Peyer's patch (tissue), 4 donors: Measurements from ENCODE around the gene ATP7B.

Source experiments
- CTCF ChIP-seq, 6 experiments: fragments of 450-650 bp in 4 of 6; fragments of 200-600 bp in 2 of 6; sonication (generic) in 1 of 6; IDR thresholded peaks; one replicate each; pipeline ENCODE4 v1.5.1; 2017 to 2019; ENCODE audit warnings: antibody characterized with exemption in 6 of 6, mild to moderate bottlenecking in 3 of 6, moderate library complexity in 1 of 6
- POLR2A ChIP-seq, 2 donors: fragments of 450-650 bp; IDR thresholded peaks; one replicate each; pipeline ENCODE4 v1.5.1; 2017; ENCODE audit warnings: antibody characterized with exemption in 2 of 2, mild to moderate bottlenecking in 2 of 2, moderate library complexity in 2 of 2

GRCh38 chr13:51995677-51996551, 15.3 kb downstream of the ATP7B start:
- TF ChIP-seq POLR2A (IDR thresholded peaks at IDR 0.05) (no peak), CTCF (IDR thresholded peaks at IDR 0.05) (no peak)
